ENCODE measurements around the gene LCOR. TPM values are rescaled to one million over a fixed set of nuclear protein-coding genes. Genes with fewer than 3 reads are reported as not detected.
A peak's percentile ranks its signal among the peaks of the same experiment; 100 is the strongest.

The LCOR gene
- total and polyA plus RNA-seq, 2 of the 13 experiments (the other 11 are each of a cell fraction or from before 2014, with no cell fraction given): 12.4 to 23.7 TPM

DNA sequence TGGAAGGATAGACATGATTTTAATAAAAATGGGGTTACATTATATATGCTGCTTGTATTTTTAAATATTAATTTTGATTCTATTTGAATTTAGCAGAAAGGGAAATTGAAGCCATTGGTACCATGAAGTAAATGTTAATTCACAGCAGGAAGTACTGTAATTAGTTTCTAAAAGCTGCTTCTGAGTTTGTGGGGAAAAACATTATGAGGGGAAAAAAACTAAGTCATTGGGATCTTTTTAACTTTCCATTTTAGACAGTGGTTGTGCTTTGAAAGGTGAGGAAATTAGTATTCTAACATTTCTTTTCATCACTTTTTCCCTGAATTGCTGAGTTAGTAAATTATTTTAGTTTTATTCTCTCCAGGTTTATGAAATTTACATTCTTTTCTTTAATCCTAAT, 41.0 kb downstream of the LCOR start:
- peaks cover 25% of the 10 kb centered on the region; the same call in 1 of the 2 replicates for H4K20me1 ChIP-seq (ENCODE audit: insufficient read depth, low read length)
- H3K9me3 ChIP-seq (ENCODE audit: low read length): no peaks in the 10 kb centered on the region
- H3K4me3 ChIP-seq (replicated peaks in 1 of 3; ENCODE audit: insufficient read depth in 1 of 3, low read depth in 2 of 3, low read length in 3 of 3): no peak overlapping the region
- DNase-seq (ENCODE audit: low spot score): no peak
- peaks cover 31% of the 10 kb centered on the region for H3K4me1 ChIP-seq (ENCODE audit: insufficient read depth, low read length)
- H3K27ac ChIP-seq (ENCODE audit: extremely low read length, insufficient read depth, low read length): no peak overlapping the region
- H2AFZ ChIP-seq (ENCODE audit: low read length): no peak overlapping the region
- intact Hi-C loops (cut with micrococcal nuclease; ENCODE audit: unreplicated experiment) (no loop called here), in situ Hi-C loops (cut with HindIII; ENCODE audit: extremely low pct_ligation_motif_present, low pct_unique_long_range_greater_than_20kb) (no loop called here)
- ATAC-seq: no peak
- H3K27me3 ChIP-seq (ENCODE audit: control insufficient read depth in 1 of 2, insufficient read depth in 2 of 2, low read length in 2 of 2): no peaks in the 10 kb centered on the region
- ChIA-PET POLR2A (no interaction called here), CTCF (ENCODE audit: low intra/inter-chr PET ratio, low total read pairs) (no interaction called here)
- TF ChIP-seq MAFG (CRISPR knock-in tag; IDR thresholded peaks at IDR 0.05) (no peak), MAFK (conservative IDR thresholded peaks at IDR 0.05 in 1 of 2, IDR thresholded peaks at IDR 0.05 in 1 of 2; ENCODE audit: low read length in 2 of 2) (peak in 1 of 2 experiments; percentile 46; a peak in 2 of 4 replicates), SMYD3 (CRISPR knock-in tag; IDR thresholded peaks at IDR 0.05) (no peak)
- TF ChIP-seq, protein P1, sequence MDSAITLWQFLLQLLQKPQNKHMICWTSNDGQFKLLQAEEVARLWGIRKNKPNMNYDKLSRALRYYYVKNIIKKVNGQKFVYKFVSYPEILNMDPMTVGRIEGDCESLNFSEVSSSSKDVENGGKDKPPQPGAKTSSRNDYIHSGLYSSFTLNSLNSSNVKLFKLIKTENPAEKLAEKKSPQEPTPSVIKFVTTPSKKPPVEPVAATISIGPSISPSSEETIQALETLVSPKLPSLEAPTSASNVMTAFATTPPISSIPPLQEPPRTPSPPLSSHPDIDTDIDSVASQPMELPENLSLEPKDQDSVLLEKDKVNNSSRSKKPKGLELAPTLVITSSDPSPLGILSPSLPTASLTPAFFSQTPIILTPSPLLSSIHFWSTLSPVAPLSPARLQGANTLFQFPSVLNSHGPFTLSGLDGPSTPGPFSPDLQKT (CRISPR knock-in tag; IDR thresholded peaks at IDR 0.05; ENCODE audit: borderline replicate concordance): no peak
- TF ChIP-seq, protein P2, sequence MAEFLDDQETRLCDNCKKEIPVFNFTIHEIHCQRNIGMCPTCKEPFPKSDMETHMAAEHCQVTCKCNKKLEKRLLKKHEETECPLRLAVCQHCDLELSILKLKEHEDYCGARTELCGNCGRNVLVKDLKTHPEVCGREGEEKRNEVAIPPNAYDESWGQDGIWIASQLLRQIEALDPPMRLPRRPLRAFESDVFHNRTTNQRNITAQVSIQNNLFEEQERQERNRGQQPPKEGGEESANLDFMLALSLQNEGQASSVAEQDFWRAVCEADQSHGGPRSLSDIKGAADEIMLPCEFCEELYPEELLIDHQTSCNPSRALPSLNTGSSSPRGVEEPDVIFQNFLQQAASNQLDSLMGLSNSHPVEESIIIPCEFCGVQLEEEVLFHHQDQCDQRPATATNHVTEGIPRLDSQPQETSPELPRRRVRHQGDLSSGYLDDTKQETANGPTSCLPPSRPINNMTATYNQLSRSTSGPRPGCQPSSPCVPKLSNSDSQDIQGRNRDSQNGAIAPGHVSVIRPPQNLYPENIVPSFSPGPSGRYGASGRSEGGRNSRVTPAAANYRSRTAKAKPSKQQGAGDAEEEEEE (CRISPR knock-in tag; IDR thresholded peaks at IDR 0.05; ENCODE audit: borderline replicate concordance): no peak
- H3K79me2 ChIP-seq (ENCODE audit: insufficient read depth, low read length): peaks cover 93% of the 10 kb centered on the region
- no TSS peak for BruUV-seq (replicated peaks)
- H3K9ac ChIP-seq (ENCODE audit: insufficient read depth, low read depth, low read length): no peak overlapping the region
- peaks cover 2 to 5% of the 10 kb centered on the region in 2 experiments; a peak in 2 of 5 replicates for H3K36me3 ChIP-seq (replicated peaks in 1 of 2; ENCODE audit: control insufficient read depth in 1 of 2, insufficient read depth in 2 of 2, low read length in 2 of 2)
- no peak overlapping the region for H3K4me2 ChIP-seq (ENCODE audit: low read depth, low read length)
- no peak for FAIRE-seq
